Epidermal melanocyte (primary cell): ENCODE results near the gene RGS11.

ENCODE experiments used
- DNase-seq: peaks from one replicate; pipeline ENCODE4 v3.0.0; 2011; ENCODE audit warnings: low spot score; ENCODE audit not compliant: insufficient read length

RGS11 gene

GRCh38 chr16:275786-276232 lies at the start of gene RGS11:
Gene RGS11, minus strand, starts transcription at chr16:275944. Its CDS starts 33 bp downstream, at chr16:275911.
- peak; percentile 40 for DNase-seq

- DNase-seq = no peak
Observed at GRCh38 chr16:324451-325334, 48.9 kb upstream of the RGS11 start.

- DNase-seq = no peak
Observed at GRCh38 chr16:324201-324450, 48.4 kb upstream of the RGS11 start.

GRCh38 chr16:322476-323143 lies 46.9 kb upstream of the RGS11 start:
- no peak for DNase-seq

GRCh38 chr16:321532-321931 lies 45.8 kb upstream of the RGS11 start:
- no peak for DNase-seq

GRCh38 chr16:320206-320605 lies 44.5 kb upstream of the RGS11 start:
- no peak for DNase-seq

GRCh38 chr16:318628-319027 lies 42.9 kb upstream of the RGS11 start:
- DNase-seq = no peak

- DNase-seq = no peak
Observed at GRCh38 chr16:317583-317982, 41.8 kb upstream of the RGS11 start.

GRCh38 chr16:316741-317464 lies 41.2 kb upstream of the RGS11 start:
- no peak for DNase-seq

- DNase-seq = no peak
Observed at GRCh38 chr16:314795-315299, 39.1 kb upstream of the RGS11 start.

- DNase-seq = no peak
Observed at GRCh38 chr16:314351-314750, 38.6 kb upstream of the RGS11 start.

- DNase-seq = no peak
Observed at GRCh38 chr16:311725-312124, 36.0 kb upstream of the RGS11 start.

- no peak for DNase-seq
Observed at GRCh38 chr16:309476-309875, 33.7 kb upstream of the RGS11 start.

GRCh38 chr16:307691-308312 lies 32.1 kb upstream of the RGS11 start:
- DNase-seq = no peak

- no peak for DNase-seq
Observed at GRCh38 chr16:306911-307370, 31.2 kb upstream of the RGS11 start.

- DNase-seq = no peak
Observed at GRCh38 chr16:305916-306626, 30.3 kb upstream of the RGS11 start.

- no peak for DNase-seq
Observed at GRCh38 chr16:303760-304505, 28.2 kb upstream of the RGS11 start.

- DNase-seq = no peak
Observed at GRCh38 chr16:301950-302349, 26.2 kb upstream of the RGS11 start.

GRCh38 chr16:301235-301634 lies 25.5 kb upstream of the RGS11 start:
- DNase-seq = no peak

GRCh38 chr16:297832-298231 lies 22.1 kb upstream of the RGS11 start:
- no peak for DNase-seq
